Raji (cell line): ENCODE data around the gene GCN1.

Source experiments
- POLR2A ChIP-seq: IDR thresholded peaks from 2 replicates; pipeline ENCODE4 v1.6.1; 2011; ENCODE audit warnings: low read depth, low read length, control low read depth; ENCODE audit not compliant: insufficient read depth

Gene GCN1

GRCh38 chr12:120222288-120222832 is 27.8 kb upstream of the GCN1 start:
- TF ChIP-seq POLR2A: no peak

DNA sequence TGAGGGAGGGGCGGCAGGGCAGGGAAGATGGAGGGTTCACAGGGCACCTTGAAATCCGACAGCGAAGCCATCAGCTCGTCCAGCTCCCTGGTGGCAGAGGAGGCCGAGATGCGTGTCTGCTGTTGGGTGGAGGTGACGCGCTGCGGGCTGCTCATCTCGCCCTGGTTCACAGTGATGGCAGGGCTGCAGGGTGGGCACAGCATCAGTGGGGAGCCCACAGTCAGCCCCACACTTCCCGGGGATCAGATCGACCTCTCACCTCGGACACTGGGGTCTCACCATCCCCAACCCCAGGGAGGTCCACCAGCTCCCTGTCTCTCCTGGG is 27.0 kb upstream of the GCN1 start:
- no peak for TF ChIP-seq POLR2A

DNA sequence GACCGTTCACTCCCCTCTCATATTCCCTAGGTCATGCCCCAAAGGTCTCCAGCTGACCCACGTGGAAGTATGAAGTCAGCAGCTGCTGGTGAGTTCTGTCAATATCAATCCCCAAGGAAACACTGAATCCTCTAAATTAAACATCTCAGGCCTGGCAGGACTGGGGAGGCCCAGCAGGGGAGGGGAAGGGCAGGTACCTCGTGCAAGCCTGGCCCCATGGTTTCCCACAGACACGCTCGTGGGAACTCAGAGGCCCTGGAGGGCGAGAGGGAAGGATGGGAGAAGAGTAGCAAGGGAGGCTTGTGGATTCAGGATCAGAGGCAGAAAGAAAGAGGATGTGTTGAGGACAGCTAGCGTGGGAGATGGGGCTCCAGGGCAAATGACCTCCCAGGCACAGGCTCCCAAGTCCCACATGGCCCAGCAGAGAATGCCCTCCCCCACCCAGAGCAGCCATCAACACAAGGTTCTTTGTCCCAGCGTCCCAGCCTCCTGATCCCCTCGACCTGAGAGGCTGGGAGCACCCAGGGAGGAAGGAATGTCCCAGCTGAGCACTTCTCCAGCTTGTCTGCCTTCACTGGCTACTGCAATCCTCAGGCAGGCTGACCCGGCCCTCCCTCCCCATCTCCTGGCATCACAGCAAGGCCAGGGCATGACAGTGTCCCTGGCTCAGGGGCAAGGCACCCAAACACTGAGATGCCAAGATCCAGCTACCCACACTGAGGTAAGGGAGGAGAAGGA is 26.5 kb upstream of the GCN1 start:
- no peak for TF ChIP-seq POLR2A

GRCh38 chr12:120218680-120219606 is 24.4 kb upstream of the GCN1 start:
- TF ChIP-seq POLR2A: no peak

DNA sequence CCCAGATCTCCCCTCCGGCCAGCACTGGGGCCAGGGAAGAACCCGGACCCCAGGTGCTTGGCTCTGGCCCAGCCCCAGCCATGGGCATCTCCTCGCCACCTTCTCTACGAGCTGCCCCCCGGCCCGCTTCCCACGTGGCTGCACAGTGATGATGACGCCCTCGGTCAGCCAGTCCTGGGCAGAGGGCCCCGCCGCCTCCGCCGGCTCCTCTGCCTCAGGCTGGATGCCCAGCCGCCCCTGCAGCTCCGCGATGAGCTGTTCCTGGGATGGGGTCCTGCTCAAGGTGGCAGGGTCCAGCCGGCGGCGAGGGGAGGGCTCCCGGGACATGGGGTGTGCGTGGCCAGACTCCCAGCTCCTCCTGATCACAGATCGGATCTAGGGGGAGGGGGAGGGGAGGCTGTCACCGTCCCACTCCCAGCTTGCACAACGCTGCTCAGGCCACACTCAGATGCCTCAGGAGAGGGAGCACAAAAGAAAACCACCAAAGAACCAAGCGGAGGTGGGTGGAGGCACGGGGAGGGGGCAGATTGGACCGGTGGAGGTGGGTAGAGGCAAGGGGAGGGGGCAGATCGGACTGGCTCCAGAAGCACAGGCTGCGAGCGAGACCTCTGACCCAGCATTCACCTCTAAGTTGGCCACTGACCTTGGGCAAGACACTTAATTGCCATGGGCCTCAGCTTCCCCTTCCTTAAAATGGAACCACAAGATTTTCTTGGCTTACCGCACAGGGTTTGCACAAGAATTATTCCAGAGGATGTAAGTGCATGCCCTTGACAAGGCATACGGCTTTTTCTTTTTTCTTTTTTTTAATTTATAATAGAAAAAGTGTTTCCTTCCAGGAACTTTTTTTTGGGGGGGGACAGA is 22.5 kb upstream of the GCN1 start:
- no peak for TF ChIP-seq POLR2A

- no peak for TF ChIP-seq POLR2A
These were observed 21.5 kb upstream of the GCN1 start for GRCh38 chr12:120215766-120216735.

DNA sequence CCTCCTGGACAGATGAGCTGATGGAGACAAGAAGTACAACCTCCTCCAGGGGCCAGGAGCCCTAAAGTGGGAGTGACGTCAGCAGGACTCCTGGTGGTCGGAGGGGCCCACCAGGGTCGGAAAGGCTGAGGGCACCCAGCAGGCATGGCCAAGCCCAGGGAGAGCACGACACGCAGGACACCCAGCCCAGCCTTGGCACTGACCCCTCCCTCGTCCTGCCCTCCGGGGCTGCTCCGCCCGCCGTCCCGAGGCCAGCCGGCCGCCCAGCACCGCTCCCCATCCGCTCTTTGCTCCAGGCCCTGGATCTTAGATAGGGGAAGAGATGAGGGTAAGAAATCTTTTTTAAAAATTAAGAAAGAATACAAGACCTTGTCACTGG is 20.8 kb upstream of the GCN1 start:
- no peak for TF ChIP-seq POLR2A

- TF ChIP-seq POLR2A: no peak
These were observed 20.3 kb upstream of the GCN1 start for GRCh38 chr12:120214626-120215356.

- TF ChIP-seq POLR2A: no peak
These were observed 19.2 kb upstream of the GCN1 start for GRCh38 chr12:120213758-120214157.

DNA sequence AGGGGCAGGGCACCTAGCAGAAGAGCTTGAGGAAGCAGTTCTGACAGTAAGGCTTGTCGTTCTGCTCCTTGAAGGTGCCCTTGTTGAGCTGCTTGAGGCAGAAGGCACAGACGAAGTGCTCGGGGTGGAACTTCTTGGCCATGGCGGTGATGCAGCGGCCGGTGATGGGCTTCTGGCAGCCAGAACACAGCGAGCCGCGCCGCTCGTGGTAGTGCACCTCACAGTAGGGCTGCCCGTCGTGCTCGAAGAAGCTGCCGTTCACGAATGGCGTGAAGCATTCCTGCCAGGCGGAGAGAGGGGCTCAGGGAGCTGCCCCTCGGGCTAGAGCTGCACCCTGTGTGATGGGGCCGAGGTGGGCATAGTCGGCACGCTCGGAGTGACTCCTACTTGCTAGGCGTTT is 17.8 kb upstream of the GCN1 start:
- no peak for TF ChIP-seq POLR2A

- no peak for TF ChIP-seq POLR2A
These were observed 17.4 kb upstream of the GCN1 start for GRCh38 chr12:120211904-120212283.

- no peak for TF ChIP-seq POLR2A
These were observed 16.9 kb upstream of the GCN1 start for GRCh38 chr12:120211243-120211903.

DNA sequence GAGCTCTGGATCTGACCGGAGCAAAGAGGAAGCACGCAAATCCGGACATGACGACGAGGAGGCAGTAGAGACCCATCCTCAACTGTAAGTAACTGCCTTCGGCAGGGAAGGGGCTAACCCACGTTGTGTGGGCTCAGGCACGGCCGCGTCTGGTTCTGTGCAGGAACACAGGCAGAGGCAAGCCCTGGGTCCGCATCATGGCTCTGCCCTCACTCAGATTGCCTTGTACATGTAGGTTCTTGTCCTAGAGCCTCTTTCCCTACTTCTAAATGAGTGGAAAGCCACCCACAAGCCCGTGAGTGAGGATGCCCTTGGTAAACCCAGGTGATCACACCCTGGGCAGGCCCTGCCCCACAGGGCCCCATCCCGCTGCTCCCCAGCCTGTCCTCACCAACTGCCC is 15.3 kb upstream of the GCN1 start:
- TF ChIP-seq POLR2A: no peak
